ENCODE measurements around the gene AFF4. TPM values are rescaled to one million over a fixed set of nuclear protein-coding genes. Genes with fewer than 3 reads are reported as not detected.

Gene AFF4
- 44.3 and 49.5 TPM in 2 replicates for total RNA-seq

GRCh38 chr5:132963171-132964104, at the start of gene AFF4:
AFF4 (minus strand) TSS chr5:132963634; CDS start chr5:132937189, 26,445 bp downstream.

GRCh38 chr5:132873119-132873929, 90.1 kb downstream of the AFF4 start, which contains the start of gene LEAP2:
LEAP2 (plus strand) TSS chr5:132873668; CDS start chr5:132873695, 27 bp downstream.

GRCh38 chr5:132866342-132867045, 96.9 kb downstream of the AFF4 start, which contains the start of the genes GDF9 and UQCRQ:
GDF9 (minus strand) TSS chr5:132866469; CDS start chr5:132864533, 1,936 bp downstream.
UQCRQ (plus strand) TSS chr5:132866642; CDS start chr5:132866882, 240 bp downstream.

GRCh38 chr5:132830436-132831094, 132.9 kb downstream of the AFF4 start, which contains the start of gene SHROOM1:
SHROOM1 (minus strand) TSS chr5:132830647; CDS start chr5:132826140, 4,507 bp downstream.

Other genes with a start within 250 kb of the AFF4 start
- 3.9 and 4.6 TPM in 2 replicates for gene KIF3A, start 226.1 kb downstream of the AFF4 start, total RNA-seq
- not detected in 2 replicates for gene CCNI2, start 216.2 kb downstream of the AFF4 start, total RNA-seq
- 24.6 and 34.2 TPM in 2 replicates for gene SEPTIN8, start 186.4 kb downstream of the AFF4 start, total RNA-seq
- gene SOWAHA, start 150.3 kb downstream of the AFF4 start, total RNA-seq, result not detected in 2 replicates
- 6.2 and 8.9 TPM in 2 replicates for gene SHROOM1, start 133.0 kb downstream of the AFF4 start, total RNA-seq
- gene GDF9, start 97.2 kb downstream of the AFF4 start, total RNA-seq, result 0.20 TPM in 1 of 2 replicates, not detected in the other
- gene UQCRQ, start 97.0 kb downstream of the AFF4 start, total RNA-seq, result 137 and 161 TPM in 2 replicates
- 0.10 and 0.37 TPM in 2 replicates for gene LEAP2, start 90.0 kb downstream of the AFF4 start, total RNA-seq
- gene ZCCHC10, start 62.9 kb upstream of the AFF4 start, total RNA-seq, result 6.7 and 8.3 TPM in 2 replicates
- 52.5 and 67.2 TPM in 2 replicates for gene HSPA4, start 88.4 kb upstream of the AFF4 start, total RNA-seq